Stimulated activated CD8-positive, alpha-beta memory T cell treated with anti-CD3 and anti-CD28 coated beads, Interleukin-15, amount 100 ng/mL, for 4 hours (primary cell): ENCODE results near the gene ASPSCR1.

ENCODE experiments used
- DNase-seq, 2 donors: peaks; one replicate each; pipeline ENCODE4 v3.0.0-alpha.2; 2020; ENCODE audit warnings: low read depth in 2 of 2

The ASPSCR1 gene

DNA sequence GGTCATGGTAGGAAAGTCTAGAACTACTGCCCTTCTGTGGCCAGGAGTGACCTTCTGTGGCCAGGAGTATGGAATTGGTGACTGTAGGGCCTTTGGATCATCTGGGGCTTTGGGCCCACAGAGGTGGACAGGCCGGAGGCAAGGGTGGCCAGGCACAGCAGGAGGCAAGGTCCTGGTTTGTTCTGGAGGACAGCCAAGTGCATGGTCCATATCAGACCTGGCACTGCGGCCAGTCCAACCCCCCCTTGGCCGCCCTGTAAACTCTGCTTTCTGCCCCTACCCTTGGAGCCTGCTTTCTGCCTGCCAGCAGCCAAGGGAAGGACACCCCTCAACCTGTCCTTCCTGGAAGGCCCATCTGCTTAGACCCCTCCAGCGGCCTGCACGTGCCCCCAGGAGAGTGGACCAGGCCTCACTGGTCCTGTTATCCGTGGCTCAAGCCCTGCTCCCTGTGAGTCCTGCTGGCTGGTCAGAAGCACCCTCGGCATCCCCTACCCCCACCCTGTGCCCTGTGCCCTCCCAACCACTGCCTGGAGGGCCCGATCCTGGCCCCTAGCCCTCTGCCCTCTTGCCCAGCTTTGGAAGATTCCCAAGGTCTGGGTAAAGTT, 62.4 kb downstream of the ASPSCR1 start:
- DNase-seq: no peak

DNA sequence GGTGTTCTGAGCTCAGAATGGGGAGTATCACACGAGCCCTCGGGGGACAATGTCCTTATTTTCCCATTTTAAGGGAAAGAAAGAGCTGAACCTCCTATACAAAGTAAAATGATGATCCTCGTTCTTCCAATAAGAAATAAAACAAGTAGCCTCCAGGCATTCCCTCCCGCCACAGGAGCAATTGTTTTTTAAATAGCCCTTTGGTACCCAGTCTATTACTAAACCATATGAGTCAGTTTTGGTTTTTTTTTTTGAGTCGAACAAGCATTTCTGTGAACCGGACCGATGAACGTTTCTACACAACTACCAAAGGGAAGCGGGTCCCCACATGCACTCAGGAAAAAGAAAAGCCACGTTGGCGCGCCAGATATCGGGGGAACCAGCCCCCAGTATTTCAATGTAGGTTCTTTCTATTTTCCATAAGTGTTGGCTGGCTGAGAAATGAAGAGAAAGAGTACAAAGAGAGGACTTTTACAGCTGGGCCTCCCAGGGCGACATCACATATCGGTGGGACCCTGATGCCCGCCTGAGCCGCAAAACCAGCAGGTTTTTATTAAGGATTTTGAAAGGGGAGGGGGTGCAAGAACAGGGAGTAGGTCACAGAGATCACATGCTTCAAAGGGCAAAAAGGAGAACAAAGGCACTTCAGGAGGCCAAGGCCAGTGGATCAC, 63.9 kb downstream of the ASPSCR1 start:
- DNase-seq: no peak

DNA sequence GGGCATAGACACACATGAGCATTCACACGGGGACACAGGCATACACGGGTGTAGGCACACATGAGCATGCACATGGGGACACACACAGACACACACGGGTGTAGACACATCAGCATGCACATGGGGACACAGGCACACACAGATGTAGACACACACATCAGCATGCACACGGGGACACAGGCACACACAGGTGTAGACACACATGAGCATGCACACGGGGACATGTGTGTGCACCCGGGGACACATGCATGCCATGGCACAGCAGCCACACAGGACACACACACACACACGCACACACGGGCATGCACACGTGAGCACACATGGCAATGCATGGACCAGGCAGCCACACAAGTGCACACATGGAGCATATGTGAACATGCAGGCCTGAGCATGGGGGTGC, 65.2 kb downstream of the ASPSCR1 start:
- DNase-seq: no peak

DNA sequence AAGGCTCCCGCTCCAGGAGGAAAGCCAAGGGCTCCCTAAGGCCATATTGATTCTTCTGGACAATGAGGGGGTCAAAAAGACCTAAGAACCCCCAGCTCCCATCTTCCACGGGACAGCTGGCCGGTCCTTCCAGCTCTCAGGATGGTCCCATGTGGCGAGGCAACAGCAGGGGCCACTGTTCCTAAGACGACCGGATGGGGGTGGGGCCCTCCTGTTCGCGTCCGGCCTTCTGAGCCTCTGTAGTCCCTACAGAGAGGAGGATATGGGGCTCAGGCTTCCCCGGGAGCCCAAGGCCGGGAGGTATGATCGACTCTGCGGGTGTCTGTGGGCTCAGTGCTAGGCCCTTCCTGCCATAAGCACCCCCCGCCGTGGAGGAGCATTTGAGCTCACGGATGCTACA, 66.1 kb downstream of the ASPSCR1 start:
- no peak for DNase-seq

DNA sequence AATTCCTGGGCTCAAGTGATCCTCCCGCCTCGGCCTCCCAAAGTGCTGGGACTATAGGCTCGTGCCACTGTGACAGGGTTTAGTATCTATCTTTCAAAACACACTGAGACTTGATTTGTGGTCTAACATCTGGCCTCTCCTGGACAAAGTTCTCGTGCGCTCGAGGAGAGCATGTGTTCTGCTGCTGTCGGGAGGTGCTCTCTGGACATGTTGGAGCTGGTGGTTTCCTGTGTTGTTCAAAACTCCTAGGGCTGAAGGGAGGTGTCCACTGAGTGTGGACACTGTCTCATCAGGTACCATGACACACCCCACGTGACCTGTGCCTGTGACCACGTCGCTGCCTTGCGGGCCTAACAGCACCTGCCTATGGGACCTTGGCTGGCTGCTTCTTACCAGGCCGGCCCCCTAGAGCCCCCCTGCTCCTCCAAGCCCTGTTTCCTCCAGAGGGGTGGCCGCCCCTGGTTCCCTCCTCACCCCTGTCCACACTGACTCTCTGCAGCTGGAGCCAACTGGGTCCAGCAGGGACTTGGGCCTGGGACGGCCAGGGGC, 68.6 kb downstream of the ASPSCR1 start:
- no peak for DNase-seq

DNA sequence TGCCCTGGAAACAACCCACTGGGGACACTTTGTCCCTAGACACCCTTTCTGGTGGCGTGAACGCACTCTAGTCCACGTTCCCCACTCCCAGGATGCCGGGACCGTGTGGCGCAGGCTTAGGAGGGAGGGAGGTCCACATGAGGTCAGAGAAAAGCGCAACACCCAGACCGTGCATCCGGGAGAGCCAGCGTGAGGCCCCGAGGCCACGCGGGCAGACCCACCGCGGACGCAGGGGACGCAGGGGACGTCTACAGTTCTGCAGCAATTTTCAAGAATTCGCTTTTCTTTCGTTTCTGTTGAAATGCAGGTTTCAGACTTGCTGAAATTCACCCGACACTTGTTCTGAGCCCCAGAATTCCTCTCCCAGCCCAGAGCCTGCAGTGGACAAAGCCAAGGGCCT, 69.5 kb downstream of the ASPSCR1 start:
- no peak for DNase-seq

DNA sequence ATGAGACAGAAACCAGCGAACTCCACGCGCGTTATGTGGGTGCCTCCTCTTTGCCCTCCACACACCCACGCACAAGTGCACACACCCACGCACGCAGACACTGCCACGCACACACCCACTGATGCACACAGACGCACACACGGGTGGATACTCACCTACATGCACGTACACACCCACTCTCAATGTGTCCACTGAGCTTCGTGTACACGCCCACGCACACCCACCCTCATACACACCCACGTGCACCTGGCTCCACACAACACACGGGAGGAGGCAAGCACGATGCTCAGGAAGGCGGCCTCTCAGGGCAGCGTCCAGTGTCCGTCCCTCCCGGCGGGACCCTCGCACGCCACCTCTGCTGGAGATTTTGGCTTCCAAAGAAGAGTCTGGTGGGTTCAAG, 70.0 kb downstream of the ASPSCR1 start:
- DNase-seq: no peak

DNA sequence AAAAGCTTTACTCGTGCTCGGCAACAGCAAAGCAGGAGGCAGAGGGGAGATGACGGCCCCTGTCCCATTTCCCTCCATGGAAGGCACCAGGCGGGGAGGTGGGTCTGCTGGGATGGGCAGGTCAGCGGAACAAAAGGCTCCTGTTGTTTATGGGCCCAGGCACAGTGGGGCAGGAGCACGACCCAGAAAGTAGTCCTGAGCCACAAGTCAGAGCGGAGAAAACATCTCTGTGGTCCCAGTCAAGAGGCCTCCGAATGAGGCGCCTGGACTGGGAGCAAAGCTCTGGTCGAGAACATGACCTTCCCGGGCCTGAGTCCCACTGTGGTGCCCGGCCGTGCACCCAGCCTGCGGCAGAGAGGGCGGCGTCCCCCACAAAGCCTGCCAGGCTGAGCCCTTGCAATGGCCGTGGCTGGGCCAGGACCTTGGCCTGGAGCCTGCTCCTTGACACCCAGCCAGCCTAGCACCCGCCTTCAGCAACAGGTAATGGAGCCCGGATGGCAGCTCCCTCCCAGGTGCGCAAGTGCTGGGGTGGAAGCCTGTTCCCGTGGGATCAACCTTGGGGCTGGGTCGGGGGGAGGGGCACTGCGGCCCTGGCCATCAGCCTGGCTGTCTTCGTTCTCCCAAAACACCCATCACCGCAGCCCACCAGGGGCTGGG, 70.6 kb downstream of the ASPSCR1 start:
- no peak for DNase-seq

DNA sequence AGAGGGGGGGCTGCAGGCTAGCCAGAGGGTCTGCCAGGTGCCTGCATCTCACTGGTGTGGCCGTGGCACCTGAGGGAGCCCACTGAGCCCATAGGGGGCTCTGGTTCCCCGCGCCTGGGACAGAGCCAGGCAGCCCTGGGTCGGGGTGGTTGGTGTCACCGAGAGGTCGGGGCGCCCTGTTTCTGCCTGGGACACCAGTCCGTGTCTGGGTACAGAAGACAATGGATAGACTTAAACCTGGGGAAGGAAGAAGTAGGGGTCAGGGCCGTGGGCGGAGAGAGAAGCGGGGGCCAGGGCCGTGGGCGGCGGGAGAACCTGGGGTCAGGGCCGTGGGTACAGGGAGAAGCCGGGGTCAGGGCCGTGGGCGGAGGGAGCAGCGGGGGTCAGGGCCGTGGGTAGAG, 71.1 kb downstream of the ASPSCR1 start:
- DNase-seq: no peak

DNA sequence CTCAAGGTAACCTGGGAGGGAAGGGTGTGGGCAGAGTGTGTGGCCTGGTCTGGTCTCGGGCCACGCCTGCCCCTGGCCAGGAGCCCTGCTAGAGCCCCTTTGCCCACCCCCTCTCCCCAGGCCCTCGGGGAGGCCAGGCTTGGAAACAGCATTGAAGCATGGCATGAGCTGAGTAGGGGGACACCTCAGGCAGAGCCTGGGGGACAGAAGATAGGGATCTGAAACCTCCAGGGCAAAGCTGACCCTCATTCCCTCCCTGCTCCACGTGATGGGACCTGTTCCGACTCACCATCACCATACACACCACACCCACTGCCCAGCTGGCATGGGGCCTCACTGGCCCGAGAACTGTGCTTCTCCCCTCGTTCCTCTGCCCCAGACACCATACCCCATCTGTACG, 71.7 kb downstream of the ASPSCR1 start:
- DNase-seq: no peak

DNA sequence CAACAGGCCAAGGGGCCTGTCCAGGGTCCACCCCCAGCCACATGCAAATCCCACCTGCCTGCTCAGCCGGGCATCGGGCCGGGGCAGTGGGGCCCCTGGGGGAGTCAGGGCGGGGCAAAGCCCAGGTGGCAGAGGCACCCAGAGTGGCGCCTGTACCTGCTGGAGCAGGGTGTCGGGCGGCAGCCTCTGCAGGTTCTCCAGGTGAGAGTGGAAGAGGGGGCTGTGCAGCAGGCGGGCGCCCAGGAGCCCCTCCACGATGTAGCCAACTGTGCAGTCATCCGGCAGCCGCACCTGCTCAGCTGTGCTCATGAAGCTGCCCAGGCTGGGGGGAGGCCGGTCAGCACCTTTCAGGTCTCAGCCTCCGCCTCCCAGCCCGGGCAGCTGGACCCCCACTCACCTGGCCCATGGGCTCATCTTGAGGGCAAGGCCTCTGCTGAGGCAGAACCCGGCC, 72.1 kb downstream of the ASPSCR1 start:
- no peak for DNase-seq

DNA sequence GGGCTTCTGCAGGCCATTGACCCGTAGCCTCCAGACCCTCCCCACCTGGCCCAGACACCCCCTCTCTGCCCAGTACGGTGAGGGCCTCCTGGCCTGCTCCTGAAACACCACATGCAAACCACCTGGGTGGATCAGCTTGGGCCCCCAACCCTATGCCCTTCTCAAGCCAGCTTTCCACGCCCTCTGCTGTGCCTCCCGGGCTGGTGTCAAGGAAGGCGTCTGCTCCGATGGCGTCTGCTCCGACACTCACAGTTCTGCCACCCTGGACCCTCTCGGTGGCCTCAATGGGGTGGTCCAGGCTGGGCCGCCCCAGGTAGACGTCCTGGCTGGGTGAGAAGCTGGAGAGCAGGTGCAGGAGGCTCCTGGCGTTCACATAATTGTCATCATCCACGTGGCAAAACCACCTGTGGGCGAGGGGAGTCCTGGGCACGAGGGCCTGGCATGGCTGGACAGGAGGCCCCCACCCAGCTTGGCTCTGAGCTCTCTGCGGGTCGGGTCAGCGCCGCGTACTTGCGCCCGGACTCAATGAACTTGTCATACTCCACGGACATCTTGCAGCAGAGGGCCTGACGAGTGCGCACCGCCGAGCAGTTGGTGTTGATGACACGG, 72.8 kb downstream of the ASPSCR1 start:
- no peak for DNase-seq

DNA sequence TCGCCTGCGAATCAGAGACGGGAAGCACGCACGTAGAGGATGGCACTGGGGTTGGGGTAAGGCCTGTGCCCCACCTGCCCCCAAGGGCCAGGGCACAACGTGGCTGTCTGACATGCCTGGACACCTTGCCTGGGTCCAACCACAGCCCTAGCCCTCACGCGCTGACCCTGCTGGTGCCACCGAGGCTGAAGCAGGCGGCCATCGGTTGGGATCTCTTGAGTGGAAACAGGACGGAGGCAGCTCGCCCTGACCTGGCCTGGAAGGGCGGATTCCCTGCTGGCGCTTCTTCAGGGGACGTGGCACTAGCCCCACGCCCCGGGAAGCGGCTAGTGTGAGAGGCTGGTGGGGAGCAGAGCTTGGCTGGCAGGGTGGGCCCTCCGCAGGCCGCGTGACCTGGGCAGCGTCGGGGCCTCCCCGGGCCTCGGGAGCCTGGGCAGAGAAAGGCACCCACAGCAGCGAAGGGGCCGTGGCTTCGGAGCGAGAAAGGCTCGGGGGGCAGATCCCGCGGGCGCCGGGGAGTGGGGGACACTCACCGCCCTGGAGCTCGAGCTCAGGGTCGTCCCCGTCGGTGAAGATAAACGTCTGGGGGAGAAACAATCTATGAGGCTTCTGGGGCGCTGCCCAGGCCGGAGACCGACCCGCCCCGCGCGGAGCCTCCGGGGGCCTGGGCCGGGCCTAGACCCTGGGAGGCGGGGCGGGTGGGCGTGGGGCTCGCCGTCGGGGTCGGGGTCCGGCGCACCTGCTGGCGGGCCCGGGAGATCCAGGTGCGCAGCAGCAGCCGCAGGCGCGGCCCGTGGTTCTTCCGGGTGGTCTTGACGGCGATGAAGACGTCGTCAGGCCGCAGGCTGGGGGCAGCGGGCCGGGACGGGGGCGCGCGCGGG, 73.6 kb downstream of the ASPSCR1 start:
- no peak for DNase-seq

DNA sequence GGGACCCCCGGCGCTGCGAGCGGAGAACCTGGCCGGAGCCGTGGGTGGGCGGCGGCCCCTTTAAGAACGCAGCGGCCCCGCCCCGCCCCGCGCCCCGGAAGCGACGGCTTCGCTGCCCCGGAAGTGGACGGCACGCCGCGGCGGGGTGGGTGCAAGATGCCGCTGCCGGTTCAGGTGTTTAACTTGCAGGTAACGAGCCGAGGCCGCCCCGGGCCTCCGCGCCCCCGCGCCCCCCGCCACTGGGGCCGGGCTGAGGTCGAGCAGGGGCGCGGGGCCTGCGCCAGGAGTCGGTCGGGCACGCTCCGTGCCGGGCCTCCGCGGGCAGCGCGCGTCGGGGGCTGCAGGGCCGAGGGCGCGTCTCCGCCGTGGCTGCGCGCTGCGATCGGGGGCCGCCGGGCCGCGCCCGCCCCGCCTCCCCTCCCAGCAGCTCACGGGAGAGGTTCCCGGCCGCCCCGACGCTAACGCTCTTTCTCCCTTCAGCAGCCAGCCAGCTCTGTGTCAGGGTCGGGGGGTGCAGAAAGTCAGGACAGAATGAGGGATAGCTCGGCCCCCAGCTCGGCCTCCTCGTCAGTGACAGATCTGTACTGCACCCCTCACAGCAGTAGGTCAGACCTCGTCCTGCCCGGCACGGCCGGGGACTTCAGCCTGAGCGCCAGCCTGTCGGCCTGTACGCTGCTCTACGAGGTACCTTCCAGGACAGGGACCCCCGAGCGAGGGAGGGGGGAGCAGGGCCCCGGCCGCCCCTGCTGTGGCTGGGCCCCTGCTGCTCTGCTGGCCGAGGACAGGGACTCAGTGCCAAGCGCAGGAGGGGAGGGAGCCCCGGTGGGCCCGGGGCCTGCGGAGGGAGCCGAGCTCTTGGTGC, 74.6 kb downstream of the ASPSCR1 start, which contains the start of the genes GPS1 and RFNG:
GPS1 (plus strand) TSS at position 123 of the 862 bp plus-strand sequence; CDS start at position 157, 34 bp downstream.
RFNG (minus strand) TSS at position 36 of the 862 bp plus-strand sequence. CDS start 45 bp downstream, outside the sequence.
- peak; percentile 61 to 65 for DNase-seq

DNA sequence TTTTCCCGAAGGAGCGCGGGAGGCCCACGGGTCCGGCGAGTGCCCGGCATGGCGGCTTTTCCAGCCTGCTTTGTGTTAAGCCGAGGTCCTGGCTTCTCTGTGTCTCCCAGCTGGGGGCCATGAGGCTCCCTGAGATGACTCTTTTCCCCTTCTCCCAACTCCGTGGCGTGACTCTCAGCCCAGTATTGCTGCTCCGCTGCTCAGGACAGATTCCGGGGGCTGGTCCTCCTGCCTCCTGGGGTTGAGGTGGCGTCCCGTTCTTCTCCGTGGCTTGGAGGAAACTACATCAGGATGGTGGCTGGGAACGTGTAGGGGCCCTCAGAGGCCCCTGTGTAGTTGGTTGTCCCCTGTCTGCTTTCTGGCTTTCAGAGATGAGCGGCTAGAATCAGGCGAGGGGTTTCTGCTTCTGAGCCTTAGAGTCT, 75.2 kb downstream of the ASPSCR1 start:
- no peak for DNase-seq

DNA sequence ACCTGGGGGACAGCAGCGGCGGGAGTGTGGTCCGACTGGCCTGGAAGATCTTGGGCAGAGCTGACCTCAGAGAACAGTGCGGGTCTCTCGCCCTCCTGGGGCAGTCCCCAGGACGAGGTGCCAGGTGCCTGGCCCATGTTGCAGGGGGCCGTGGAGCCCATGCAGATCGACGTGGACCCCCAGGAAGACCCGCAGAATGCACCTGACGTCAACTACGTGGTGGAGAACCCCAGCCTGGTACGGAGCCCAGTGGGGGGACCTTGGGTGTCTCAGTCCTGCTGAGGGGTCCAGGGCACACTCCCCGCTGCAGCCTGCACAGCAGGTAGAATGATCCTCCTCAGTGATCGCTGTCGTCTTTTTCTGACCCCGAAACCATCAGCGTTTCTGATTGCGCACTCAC, 75.7 kb downstream of the ASPSCR1 start:
- no peak for DNase-seq

DNA sequence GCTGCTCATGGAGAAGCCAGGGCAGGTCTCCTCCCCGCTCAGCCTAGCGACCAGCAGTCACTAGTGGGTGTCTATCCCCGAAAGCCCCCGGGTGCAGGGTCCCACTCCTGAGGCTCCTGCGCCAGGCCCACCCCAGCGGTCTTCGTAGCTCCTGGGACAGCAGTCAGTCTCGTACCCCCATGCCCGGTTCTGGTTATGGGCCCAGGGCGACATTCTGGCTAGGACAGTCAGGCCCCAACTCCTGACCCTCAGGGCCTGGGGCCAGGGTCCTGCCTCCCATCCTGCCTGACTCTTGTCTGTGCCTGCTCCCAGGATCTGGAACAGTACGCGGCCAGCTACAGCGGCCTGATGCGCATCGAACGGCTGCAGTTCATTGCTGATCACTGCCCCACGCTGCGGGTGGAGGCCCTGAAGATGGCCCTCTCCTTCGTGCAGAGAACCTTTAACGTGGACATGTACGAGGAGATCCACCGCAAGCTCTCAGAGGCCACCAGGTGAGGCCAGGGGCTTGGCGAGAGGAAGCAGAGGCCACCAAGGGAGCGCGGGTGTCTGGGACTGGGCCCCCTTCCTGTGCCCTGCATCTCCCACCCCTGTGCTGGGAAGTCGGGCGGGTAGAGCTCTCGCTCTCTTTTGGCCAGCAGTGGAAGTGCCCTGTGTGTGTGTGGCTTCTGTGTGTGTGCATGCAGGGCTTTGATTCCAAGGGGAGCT, 76.3 kb downstream of the ASPSCR1 start:
- DNase-seq: no peak

DNA sequence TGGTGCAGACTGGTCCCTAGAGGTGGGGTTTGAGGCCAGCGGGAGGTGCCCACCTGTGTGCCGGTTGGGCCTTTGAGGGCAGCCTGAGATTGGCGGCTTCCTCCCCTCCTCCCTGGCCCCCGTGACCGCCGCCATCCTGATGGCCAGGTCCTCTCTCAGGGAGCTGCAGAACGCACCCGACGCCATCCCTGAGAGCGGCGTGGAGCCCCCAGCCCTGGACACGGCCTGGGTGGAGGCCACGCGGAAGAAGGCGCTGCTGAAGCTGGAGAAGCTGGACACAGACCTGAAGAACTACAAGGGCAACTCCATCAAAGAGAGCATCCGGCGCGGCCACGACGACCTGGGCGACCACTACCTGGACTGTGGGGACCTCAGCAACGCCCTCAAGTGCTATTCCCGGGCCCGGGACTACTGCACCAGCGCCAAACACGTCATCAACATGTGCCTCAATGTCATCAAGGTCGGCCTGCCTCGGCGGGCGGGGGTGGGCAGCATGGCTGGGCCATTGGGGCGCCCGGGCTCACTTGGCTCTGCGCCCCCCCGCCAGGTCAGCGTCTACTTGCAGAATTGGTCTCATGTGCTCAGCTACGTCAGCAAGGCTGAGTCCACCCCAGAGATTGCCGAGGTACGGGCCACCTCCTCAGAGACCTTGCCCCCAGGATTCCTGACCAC, 77.1 kb downstream of the ASPSCR1 start:
- DNase-seq: no peak
